GM21529 (cell line): ENCODE results near the gene BCAS4.
A peak's percentile ranks its signal among the peaks of the same experiment; 100 is the strongest.

ENCODE experiments used
- ATAC-seq: cut with Tn5 transposase; IDR thresholded peaks from one replicate; pipeline ENCODE4 v1.9.1; 2021; ENCODE audit not compliant: unreplicated experiment

BCAS4 gene

DNA sequence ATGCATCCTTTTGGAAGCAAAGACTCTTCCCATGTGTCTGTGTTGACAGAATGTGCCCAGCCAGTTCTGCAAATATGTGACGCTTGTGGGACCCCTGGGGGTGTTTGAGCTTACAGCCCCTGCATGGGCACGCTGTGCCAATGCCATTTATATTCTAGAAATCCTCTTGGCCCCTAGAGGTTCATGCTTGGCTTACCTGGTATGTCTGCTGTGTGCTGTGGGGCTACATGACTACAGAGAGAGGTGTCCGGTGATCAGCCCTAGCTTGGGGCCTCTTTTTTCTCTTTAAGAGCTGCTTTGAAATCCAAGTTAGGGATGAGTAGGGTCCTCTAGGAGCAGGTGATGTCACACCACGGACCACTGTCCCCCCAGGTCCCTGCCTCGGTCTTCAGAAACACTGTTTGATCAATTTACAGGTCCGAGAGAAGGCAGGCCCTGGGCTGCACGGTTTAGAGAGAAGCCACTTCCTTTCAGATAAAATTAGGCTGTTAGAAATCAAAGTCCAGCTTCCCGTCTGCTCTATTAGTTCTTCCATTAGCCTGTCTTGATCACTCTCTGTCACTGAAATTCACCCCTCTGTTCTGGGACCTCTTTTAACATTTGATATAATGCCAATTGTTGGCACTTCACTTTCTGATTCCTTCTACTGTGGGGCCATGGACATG is 26.5 kb downstream of the BCAS4 start:
- ATAC-seq = no peak

DNA sequence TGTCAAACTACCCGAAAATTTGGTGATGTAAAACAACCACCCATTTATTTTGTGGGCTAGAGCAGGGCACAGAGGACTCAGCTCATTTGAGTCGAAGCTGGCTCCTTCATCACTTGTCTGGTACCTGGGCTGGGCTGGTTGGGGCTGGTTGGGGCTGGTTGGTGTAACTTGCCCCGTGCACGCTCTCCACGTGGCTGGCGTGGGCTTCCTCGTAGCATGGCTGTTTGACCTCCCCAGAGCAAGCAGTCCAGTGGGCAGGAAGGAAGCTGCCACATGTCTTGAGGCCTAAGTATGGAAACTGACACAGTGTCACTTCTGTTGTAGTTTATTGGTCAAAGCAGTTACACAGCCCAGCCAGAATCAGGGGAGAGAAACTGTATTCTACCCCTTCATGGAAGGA is 27.1 kb downstream of the BCAS4 start:
- no peak for ATAC-seq

DNA sequence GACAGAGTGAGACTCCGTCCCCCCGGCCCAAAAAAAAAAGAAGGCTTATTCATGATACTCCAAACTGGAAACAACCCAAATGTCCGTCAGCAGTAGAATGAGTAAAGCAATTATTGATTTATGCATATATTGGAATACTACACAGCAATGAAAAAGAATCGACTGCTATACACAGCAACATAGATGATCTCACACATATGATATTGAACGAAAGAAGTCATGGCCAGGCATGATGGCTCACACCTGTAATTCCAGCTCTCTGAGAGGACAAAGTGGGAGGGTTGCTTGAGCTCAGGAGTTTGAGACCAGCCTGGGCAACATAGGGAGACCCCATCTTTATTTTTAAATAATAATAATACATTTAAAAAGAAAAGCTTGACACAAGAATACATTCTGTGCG is 28.5 kb downstream of the BCAS4 start:
- no peak for ATAC-seq

DNA sequence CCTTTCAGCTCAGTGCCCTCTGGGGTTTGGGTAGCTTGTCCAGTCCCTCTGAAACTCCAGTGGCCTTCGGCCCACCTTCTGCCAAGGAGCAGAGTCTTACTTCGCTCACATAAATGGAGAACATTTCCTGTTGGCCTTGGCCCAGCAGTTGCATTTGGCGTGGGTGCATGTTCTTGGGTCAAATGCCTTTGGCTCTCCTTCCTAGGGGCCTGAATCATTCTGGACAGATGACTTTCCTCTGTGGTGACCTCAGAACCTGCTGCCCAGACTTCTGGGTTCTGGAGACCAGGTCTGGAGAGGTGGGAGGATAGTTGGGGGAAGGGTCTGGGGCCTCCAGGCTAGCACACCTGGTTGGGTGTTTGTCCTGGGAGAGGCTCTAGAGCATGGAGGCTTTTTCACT is 29.3 kb downstream of the BCAS4 start:
- ATAC-seq = no peak

DNA sequence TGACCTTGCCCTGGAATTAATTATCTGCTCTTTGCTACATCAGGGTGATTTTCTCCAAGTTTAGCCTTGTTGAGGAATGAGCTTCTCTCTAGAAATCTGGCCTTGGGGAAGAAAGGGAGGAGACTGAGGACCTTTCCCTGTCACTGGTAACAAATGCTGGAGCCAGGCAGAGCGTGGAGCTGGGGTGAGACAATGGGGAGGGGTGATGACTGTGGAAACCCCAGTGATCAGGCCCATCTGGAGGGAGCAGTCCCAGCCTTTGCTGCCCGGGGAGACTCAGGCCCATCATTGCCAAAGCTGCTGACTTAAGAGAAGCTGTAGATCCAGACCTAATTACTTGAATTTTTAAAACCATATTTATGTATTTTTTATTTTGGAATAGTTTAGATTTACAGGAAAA is 31.3 kb downstream of the BCAS4 start:
- no peak for ATAC-seq

DNA sequence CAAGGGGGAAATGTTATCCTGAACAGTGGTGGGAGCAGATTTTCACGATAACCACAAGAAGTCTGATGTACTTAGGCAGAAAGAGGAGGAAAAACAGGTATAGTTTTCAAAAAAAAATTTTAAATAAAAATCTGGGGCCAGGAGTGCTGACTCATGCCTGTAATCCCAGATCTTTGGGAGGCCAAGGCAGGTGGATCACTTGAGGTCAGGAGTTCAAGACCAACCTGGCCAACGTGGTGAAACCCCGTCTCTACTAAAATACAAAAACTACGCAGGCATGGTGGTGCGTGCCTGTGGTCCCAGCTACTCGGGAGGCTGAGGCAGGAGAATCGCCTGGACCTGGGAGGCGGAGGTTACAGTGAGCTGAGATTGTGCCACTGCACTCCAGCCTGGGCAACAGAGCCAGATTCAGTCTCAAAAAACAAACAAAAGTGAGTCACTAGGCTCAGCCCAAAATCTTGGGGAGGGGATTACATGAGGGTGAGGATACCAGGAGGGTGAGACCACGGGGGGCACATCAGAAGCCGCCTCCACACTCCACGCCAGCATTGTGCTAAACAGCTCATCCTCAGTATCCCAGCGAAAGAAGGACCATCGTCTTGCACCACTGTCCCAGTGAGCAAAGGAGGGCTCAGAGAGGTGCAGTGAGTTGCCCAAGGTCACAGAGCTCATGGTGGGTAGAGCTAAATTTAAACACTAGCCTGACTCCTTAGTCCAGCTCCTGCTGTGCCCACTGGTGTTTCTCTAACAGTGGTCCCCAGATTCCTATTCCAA is 33.7 kb downstream of the BCAS4 start:
- ATAC-seq = no peak

DNA sequence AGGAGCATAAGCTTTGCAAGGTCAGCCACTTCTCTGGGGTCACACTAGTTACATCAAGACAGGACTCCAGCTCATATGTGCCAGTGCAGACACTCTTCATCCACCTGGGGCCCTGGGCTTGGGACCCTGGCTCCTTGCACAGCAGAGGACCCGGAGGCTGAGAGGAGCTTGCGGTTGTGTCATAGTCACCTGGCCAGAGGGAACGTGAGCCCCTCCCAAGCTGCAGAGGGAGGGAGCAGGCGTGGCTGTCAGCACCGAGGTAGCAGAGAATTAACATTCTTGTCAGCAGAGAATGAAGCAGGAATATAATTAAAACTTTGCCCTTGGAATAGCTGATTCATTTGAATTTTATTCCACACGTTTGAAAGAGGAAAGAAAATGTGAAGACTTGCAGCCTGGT is 36.8 kb downstream of the BCAS4 start:
- no peak for ATAC-seq

DNA sequence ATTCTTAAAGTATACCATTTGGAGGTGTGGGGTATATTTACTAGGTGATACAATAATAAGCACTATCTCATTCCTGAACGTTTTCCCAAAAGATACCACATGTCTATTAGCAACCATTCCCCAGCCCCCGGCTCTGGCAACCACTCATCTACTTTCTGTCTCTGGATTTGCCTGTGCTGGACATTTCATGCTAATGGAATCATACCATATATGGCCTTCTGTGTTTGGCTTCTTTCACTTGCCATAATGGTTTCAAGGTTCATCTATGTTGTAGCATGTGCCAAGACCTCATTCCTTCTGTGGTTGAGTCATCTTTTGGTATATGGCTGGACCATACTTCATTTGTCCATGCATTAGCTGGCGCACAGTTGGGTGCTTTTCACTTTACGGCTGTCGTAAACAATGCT is 39.7 kb downstream of the BCAS4 start:
- no peak for ATAC-seq

DNA sequence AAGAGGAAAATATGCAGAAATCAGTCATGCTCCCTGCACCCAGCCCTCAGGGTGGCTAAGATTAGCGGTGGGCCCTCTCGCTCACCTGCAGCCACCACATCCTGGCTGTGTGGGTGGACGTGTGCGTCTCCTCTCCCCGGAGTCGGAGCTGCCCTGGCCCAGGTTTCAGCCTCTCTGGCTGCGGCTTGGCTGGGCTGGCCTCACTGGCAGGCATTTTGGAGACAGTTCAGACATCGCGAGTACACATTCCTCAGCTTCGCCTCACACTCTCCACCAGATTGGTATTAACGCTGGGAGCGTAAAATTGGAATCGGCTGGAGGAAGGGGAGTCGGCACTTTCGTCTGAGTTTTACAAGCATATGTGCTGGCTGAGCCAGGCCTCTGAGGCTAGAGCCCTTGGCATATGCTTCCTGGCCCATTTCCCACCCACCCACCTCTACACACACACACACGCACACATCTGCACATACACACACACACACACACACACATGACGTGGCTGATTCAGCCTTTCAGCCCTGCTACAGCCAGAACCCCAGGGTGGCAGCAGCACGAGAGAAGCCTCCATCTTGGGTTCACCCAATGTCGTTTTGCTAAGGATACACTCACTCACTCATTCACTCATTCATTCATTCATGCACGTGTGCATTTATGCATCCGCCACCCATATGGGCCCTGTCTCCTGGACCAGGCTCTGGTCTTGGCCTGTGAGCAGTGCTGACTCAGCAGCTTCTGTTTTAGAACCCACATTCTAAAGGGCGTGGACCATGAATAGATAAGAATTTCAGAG is 42.9 kb downstream of the BCAS4 start:
- peak; percentile 92 for ATAC-seq

DNA sequence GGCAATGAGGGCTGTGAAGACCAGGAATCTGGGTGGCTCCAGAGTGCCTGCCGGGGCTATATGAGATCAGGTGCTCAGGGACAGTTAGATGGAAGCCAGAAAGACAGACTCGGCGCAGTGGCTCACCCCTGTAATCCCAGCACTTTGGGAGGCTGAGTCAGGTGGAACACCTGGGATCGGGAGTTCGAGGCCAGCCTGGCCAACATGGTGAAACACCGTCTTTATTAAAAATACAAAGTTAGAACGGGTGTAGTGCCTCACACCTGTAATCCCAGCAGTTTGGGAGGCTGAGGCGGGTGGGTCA is 43.4 kb downstream of the BCAS4 start:
- ATAC-seq = no peak

DNA sequence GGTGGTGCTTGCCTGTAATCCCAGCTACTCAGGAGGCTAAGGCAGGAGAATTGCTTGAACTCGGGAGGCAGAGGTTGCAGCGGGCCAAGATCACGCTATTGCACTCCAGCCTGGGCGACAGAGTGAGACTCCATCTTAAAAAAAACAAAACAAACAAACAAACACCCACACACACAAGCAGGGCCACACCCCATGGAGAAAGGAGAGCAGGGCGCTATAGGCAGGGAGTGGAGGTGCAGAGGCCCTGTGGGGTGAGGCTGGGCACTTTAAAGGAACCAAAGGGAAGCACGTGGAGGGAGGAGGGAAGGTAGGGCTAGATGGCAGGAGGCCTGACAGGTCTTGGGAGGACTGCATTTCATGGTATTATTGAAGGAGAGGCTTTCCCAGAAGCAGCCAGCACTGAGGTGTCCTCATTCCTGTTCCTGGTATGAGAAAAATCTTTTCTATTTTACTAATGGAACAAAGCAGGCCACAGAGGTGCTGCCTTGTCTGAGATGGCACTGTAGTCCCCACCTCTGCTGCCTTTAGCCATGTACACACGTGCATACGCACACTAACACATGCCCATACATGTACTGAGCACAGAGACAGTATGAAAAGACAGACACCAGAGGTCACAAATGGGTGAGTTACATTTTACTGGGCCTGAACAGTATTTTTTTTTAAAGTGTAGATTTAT is 44.0 kb downstream of the BCAS4 start:
- no peak for ATAC-seq

DNA sequence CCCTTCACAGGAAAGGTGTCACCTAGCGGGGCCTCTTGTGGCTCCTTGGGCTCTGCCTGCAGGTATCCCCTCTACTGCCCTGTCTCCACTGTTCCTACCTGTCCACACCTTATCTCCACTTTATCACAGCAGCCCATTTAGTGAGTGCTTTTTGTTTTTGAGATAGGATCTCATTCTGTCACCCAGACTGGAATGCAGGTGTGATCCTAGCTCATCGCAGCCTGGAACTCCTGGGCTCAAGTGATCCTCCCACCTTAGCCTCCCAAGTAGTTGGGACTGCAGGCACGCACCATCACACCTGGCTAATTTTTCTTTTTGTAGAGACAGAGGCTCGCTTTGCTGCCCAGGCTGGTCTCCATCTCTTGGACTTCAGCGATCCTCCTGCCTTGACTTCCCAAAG is 48.0 kb downstream of the BCAS4 start:
- no peak for ATAC-seq

DNA sequence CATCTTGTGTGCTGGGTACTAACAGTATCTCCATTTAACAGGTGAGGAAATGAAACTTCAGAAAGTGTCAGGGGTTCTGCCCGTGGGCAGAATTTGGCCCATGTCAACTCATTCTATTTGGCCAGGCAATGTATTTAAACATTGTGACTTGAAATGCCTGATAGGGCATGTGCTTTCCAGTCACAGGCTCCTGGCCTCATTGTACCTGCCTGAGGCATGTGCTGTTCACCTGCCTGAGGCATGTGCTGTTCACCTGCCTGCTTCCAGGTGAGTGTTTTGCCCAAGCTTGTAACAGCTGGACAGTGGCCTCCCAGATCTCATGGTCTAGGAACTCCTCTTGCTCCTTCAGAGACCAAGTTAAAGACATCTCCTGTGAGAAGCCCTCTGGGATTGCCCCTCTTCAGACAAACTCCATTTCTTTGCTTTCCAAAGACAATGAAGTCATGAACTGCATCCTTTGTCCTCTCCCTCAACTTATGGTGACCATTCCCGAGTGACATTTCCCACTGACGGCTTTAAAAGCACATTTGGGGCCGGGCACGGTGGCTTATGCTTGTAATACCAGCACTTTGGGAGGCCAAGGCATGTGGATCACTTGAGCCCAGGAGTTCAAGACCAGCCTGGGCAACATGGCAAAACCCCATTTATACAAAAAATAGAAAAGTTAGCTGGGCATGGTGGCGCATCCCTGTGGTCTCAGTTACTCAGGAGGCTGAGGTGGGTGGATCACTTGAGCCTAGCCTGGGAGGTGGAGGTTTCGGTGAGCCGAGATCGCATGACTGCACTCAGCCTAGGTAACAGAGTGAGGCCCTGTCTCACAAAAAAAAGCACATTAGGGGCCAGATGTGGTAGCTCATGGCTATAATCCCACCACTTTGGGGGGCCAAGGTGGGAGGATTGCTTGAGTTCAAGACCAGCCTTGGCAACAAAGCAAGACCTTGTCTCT is 48.7 kb downstream of the BCAS4 start:
- no peak for ATAC-seq

DNA sequence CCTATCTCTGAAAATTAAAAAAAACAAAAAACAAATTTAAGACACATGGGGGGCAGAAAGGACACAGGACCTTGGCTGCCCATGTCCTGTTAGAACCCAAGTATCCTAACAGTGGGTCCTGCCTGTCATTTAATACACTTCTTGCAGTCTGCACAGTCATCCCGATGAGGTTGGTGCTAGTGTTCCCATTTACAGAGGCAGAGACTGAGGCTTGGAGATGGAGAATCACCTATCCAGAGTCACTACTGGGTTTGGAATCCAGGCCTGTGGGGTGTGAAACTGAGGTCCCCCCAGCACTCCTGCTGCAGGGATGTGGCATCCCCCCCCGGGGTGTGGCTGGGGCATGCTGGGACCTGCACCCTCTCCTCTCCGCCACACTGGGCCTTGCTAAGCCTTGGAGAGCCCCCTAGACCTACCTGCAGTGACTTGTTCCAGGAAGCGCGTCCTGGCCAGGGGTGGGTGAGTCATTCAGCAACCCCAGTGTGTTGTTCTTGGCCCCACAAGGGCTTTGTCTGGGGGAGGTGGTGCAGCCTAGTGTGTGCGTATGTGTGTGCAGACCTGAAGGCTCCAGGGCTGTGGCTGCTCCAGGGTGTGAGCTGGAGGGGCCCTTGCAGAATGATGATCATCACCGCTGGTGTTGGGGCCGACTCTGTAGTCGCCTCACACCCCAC is 49.7 kb downstream of the BCAS4 start:
- ATAC-seq = peak; percentile 82

DNA sequence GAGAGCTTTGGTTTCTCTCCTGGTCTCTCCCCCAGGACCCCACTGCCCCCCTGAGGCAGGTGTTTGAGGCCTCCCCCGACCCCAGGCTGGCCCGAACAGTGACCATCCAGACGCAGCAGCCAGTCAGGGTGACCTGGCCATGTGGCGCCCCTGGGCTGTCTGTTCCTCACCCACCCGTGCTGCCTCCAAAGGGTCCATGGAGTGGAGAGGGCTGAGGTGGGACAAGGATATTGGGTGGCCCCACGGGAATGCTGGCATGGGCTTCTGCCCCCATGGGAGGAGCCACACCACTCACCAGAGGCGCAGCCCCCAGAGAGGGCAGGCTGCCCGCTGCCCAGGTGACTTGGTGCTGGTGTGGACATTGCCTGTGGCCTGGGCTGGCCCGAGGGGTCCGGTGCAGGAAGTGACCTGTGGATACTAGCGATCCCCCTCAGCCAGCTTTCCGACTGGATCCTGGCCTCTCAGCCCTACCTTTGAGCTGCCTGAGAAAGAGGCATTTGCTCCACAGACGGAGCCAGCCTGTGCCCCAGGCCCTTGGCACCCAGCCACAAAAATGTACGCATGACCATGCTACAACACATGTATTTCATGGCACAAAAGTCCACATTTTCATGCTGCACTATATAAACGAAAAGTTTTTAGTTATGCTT is 50.8 kb downstream of the BCAS4 start:
- ATAC-seq = no peak

DNA sequence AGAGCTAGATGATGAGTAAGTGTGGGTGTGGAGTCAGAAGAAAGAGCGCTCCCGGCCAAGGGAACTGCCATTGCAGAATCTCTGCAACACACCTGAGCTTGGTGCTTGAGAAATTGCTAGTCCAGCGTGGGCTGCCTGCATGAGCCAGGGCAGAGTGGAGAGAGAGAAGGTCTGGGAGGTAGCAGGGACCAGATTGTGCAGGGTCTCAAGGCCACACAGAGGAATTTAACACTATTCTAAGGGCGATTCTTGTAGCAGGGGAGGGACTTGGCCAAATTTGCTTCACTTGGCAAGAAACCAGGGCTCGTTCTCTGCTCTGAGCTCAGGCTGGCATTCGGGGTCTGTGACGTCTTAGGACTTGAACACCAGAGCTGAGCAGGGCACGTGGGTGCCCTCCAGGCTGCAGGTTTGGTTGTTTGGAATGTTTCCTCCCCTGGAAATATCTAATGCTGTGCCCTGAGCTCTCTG is 53.5 kb downstream of the BCAS4 start:
- peak; percentile 15 for ATAC-seq

DNA sequence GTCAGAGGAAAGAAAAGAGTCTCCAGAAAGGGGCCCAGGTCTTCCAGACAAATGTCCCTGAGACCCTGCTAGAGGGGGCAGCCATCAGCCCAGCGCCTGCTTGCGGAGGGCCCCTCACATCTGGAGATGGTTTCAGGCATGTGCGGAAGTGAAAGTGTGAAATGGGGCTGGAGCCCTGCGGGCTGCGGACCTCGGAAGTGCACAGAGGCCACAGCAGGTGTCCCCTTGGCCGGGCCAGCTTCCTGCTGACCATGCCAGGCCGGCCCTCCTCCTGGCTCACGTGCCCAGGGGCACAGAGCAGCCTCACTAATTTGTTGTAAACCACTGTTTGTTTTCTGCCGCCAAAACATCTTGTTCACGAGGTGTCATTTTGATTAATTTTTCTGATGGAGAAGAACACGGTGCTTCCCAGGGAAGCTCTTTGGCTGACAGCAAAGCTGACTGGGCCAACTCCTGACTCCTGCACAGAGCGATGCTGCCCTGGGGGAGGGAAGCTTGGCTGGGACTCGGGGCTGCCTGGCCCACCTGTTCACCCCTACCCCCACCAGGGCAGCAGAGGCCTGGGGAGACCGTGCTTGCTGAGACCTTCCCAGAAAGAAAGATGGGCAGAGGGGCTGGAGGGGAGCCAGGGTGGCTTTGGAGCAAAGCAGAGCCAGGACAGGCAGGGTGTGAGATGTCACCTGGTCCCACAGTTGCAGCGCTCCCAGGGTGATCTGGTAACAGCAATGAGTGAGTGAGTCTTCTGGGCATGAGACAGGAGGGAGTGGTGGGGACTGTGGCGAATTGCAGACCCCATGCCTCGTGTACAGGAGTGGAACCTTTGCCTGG is 54.2 kb downstream of the BCAS4 start:
- peak; percentile 62 for ATAC-seq

DNA sequence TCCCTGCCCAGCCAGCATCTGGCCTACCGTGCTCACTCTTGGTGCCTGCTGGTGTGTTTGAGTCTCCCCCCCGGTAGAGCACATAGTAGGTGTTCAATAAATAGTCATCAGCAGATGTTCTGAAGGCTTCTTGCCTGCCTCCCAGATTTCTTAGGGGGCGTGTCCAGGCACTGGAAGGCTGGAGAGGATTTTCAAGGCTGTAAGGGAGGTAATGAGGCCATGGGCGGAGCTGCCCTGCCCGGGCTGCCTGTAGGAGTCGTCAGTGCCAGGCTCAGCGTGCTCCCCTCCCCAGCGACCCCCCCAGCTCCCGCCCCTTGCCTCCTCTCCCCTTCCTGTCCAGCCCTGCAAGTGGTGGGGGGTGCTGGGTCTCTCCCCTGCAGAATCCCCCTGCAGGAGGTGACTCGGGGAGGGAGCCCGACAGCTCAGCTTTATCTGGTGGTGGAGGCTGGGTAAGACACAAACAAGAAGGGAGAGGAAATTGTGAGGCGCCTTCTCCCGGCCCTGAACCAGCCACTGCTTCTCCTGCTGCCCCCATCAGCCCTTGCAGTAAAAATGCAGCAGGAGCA is 55.9 kb downstream of the BCAS4 start:
- no peak for ATAC-seq
